HG02763 (cell line): Measurements from ENCODE around the gene LAMTOR1.
A peak's percentile ranks its signal among the peaks of the same experiment; 100 is the strongest.
"Not testable (repeated sequence)": the region's sequence is repeated elsewhere in the genome, so short reads cannot be mapped to it uniquely, and the experiment has no call there.

Source experiments
- ATAC-seq: cut with Tn5 transposase; IDR thresholded peaks from one replicate; pipeline ENCODE4 v1.9.1; 2021; ENCODE audit warnings: mild to moderate bottlenecking, moderate library complexity; ENCODE audit not compliant: unreplicated experiment

The LAMTOR1 gene

GRCh38 chr11:72102946-72103753, at the start of gene LAMTOR1:
LAMTOR1 (minus strand) TSS chr11:72103297; CDS start chr11:72103224, 73 bp downstream.
- peak; percentile 86 for ATAC-seq

DNA sequence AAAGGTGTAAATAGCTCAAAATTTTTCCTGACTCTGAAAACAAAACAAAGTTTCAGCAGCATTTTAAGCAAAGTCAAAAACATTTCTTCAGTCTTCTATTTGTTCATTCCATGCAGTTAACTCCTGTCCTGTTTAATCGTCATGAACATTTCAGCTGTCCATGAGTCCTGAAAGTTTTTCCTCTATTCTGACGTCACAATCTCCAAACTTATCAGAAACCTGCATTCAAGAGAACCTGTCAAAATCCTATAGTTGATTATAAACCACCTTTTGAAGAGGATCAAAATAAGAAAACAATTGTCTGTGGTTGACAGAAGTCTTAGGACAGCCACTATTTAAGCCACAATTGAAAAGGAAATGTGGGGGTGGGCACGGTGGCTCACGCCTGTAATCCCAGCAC, 47.8 kb upstream of the LAMTOR1 start:
- ATAC-seq: no peak

GRCh38 chr11:72146625-72147024, 43.5 kb upstream of the LAMTOR1 start:
- no peak for ATAC-seq

- ATAC-seq: no peak
Observed at GRCh38 chr11:72144807-72145565, 41.9 kb upstream of the LAMTOR1 start.

GRCh38 chr11:72142543-72142942, 39.4 kb upstream of the LAMTOR1 start:
- not testable (repeated sequence) for ATAC-seq

- not testable (repeated sequence) for ATAC-seq
Observed at GRCh38 chr11:72142086-72142485, 39.0 kb upstream of the LAMTOR1 start.

- no peak for ATAC-seq
Observed at GRCh38 chr11:72141066-72141465, 38.0 kb upstream of the LAMTOR1 start.

- no peak for ATAC-seq
Observed at GRCh38 chr11:72140661-72141060, 37.6 kb upstream of the LAMTOR1 start.

GRCh38 chr11:72139500-72139899, 36.4 kb upstream of the LAMTOR1 start:
- no peak for ATAC-seq

DNA sequence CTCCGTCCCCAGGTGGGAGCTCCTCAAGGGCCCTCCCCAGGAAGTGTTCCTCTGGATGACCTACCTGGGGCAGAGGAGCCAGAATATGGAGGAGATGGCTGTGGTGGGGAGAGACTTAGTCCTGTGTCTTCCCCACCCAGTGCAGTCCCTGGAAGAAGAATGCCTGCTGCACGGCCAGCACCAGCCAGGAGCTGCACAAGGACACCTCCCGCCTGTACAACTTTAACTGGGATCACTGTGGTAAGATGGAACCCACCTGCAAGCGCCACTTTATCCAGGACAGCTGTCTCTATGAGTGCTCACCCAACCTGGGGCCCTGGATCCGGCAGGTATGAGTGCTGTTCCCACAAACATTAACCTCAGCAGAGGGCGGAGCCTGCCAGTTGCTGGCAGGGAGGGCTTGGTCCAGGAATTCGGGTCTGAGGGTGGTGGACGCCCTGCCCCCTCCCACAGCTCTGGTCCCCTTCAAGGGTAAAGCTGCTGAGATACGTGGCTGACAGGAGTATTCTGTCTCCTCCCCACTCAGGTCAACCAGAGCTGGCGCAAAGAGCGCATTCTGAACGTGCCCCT, 35.8 kb upstream of the LAMTOR1 start:
- no peak for ATAC-seq

DNA sequence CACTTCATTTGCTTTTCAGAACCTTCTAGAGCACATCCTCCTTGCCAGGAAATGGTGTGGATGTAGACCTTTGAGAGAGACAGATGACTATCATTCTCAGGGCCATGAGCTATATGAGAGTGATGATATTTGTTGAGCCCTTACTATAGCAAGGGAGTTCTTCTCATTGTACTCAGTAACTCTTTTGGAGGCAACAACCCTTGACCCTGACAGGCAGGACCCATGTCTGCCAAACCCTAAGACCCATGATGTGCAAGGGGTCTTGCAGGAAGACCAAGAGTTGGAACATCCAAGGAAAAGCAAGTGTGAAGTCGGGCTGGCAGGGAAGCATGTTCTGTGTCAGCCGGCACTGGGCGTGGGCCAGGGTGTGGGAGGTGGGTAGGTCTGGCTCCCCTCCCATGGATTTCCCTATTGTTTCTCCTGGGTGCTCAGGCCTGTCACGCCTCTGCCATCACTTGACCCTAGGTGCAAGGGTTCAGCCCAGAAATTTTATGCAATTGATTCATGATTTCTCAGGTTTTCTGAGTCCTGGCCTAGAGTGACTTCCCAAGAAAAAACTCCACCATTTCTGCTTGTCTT, 33.7 kb upstream of the LAMTOR1 start:
- no peak for ATAC-seq

DNA sequence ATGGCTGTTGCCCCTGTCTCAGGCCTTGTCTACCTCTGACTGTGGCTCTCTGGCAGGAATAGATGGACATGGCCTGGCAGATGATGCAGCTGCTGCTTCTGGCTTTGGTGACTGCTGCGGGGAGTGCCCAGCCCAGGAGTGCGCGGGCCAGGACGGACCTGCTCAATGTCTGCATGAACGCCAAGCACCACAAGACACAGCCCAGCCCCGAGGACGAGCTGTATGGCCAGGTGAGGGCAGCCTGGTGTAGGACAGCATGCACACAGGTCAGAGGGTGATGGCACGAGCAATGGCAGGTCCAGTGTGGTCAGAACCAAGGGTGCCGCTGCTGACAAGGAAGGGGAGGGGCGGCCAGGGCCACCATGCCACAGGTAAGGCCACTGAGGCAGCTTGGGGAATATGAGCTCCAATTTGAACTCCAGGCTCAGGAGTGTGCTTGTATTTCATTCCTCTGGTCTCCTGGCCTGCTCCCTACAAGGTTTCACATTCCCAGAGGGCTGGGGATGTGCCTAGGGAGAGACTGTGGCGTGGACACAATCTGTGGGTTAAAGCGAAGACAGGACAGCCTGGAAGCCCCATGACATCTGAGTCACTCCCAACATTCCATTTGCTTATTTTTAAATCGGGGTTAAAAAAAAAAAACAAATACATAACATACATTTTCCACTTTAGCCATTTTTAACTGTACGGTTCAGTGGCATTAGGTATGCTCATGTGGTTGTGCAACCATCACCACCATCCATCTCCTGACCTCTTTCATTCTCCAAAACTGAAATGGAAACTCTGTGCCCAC, 33.0 kb upstream of the LAMTOR1 start:
- ATAC-seq: no peak

DNA sequence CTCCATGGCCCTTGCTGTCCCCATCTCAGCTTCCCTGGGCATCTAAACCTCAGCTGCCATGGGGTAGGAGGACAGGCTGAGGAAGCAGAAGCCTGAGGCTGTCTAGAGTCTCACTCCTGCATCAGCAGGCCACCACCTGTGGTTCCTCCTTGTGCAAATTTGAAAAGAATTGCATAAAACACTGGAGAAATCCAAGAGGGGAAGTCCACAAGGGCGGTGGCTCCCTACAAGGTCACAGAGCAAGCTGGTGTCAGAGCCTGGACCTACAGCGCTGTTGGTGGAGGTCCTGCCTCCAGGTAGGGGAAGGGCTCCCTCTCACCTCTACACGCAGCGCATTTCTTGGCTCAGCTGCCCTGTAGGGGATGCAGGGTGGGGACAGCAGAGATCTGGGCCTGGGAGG, 32.4 kb upstream of the LAMTOR1 start, which contains the start of gene FOLR3:
TSS of gene FOLR3 (plus strand) at position 253 of the 400 bp plus-strand sequence. CDS start 228 bp downstream, outside the sequence.
- ATAC-seq: not testable (repeated sequence)

GRCh38 chr11:72132646-72133045, 29.5 kb upstream of the LAMTOR1 start:
- ATAC-seq: no peak

DNA sequence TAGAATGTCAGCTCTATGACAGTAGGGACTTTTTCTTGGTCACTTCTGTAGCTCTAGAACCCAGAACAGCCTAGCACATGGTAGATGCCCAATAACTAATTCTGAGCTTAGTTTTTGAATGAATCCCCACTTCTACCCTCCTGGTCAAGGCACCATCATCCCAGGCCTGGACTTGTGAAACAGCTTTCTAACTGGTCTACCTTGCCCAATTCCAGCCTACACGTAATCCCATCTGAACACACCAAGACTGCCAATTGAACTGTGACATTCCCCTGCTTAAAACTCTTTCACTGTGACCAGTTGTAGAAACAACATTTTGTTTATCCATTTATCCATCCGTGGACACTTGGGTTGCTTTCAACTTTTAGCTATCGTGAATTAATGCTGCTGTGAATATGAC, 26.3 kb upstream of the LAMTOR1 start:
- no peak for ATAC-seq

DNA sequence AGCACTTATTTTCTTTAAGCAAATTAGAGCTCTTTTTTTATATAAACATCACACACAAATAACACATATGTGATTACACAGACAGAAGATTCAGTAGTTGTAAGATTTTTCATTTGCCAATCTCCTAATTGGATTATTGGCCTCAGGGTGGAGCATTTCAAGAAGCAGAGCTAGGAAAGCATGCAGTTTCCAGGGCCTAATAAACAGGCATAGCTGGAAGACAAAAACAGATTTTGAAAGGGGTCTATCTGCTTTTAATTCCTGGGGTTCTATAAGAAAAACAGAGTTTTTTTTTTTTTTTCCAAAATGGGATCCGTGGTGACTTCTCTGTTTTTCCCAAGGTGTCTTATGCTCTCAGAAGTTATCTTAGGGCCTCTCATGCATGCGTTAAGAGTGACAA, 24.8 kb upstream of the LAMTOR1 start:
- ATAC-seq: no peak

- no peak for ATAC-seq
Observed at GRCh38 chr11:72125956-72126355, 22.9 kb upstream of the LAMTOR1 start.

GRCh38 chr11:72124046-72124445, 20.9 kb upstream of the LAMTOR1 start:
- ATAC-seq: no peak

DNA sequence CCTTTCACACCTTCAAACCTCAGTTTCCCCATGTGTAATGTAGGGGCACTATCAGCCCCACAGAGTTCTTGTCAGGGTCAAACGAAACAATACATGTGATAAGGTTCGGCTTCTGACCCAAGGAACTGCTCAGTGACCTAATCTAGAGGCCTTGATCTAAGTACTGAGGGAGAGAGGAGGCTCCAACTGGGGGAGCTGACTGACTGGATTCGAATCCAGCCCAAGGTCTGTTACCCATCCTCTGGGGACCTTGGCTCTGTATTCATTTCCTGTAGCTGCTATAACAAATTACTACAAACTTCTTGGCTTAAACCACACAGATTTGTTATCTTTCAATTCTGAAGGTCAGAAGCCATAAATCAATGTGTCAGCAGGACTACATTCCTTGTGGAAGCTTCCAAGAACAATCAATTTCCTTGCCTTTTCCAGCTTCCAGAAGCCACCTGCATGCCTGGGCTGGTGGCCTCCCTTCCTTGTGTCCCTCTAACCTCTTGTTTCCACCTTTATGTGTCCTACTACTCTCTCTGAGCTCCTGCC, 20.1 kb upstream of the LAMTOR1 start:
- ATAC-seq: no peak

GRCh38 chr11:72122607-72123006, 19.5 kb upstream of the LAMTOR1 start:
- ATAC-seq: no peak
